Erythroblast (primary cell): ENCODE measurements around the gene MOB3A.

Source experiments
- DNase-seq, 2 experiments: peaks; one replicate each; lab custom pipeline; 2025; lab: John Stamatoyannopoulos, UW
- GATA1 ChIP-seq: IDR thresholded peaks from 2 replicates; pipeline ENCODE4 v1.6.1; 2011; ENCODE audit warnings: low read depth, mild to moderate bottlenecking, control low read depth, low read length, moderate library complexity
- POLR2A ChIP-seq: IDR thresholded peaks from 2 replicates; pipeline ENCODE4 v1.6.1; 2011; ENCODE audit warnings: mild to moderate bottlenecking, low read length

Gene MOB3A

DNA sequence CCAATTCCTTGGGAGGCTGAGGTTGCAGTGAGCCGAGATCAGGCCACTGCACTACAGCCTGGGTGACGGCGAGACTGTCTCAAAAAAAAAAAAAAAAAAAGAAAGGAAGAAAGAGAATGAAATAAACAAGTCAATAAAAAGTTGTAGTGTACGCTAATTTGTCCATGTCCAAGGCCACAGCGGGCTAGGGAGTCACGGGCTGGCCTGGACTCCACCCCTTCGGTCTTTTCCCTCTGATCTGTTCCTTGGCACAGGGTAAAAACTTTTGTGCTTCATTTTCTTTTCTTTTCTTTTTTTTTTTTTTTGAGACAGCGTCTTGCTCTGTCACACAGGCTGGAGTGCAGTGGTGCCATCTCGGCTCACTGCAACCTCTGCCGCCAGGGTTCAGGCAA is 25.7 kb downstream of the MOB3A start:
- TF ChIP-seq POLR2A (no peak), GATA1 (no peak)
- DNase-seq = no peak

DNA sequence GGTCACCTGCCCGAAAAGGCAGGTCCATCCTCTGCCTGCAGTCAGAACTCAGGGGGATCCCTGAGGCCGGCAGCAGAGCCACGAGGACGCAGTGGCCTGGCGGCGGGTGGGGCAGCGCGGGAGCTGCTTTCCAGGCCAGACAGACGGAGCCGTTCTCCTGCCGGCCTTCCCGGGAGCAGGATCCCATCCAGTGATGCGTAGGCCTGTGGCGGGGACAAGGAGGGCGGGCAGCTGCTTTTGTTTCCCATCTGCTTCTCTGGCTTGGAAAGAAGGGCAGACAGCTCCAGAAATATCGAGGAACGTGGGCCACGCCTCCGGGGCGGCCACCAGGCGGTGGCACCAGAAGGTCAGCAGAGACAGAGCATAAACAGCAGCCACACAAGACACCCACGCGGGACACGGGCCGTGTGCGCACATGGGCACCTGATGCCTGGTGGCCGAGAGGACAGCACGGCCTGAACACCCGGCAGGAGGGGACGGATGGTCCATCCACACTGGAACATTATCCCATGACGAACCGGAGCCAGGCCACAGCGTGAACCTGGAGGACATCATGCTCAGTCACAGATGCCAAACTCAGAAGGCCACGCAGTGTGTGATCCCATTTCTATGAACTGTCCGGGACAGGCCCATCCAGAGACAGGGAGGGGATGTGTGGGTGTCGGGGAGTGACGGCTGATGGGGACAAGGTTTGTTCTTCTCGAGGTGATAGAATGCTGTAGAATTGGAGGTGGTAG is 31.2 kb downstream of the MOB3A start:
- no peak for DNase-seq
- TF ChIP-seq POLR2A = no peak
- TF ChIP-seq GATA1 = no peak

DNA sequence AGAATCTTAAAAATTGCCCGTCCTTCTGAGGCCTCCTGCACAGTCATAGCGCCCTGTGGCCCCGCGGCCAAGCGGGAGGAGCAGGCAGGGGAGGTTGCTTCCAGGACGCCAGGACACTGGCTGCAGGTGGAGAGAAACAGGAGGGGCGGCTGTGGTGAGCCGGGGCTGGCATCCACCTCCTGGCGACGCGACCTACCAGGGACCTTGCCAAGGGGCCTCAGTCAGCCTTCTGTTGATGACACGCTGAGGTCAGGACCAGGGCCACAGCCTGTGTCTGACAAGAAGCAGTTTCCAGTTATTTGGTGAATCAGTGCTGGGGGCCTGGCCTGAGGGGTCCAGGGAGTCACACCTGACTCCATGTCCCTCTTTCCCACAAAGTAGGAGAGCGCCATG is 31.7 kb downstream of the MOB3A start:
- no peak for DNase-seq
- TF ChIP-seq GATA1 (no peak), POLR2A (no peak)

DNA sequence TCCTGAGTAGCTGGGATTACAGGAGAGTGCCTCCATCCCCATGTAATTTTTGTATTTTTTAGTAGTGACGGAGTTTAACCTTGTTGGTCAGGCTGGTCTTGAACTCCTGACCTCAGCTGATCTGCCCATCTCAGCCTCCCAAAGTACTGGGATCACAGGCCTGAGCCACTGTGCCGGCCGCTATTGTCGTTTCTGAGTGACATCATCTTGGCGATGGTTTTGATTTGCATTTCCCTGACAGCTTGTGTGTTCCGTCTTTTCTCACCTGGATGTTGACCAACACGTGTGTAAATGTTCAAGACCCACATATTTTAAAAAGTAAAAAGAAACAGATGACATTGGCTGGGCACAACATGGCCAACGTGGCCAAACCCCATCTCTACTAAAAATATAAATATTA is 32.3 kb downstream of the MOB3A start:
- DNase-seq = no peak
- TF ChIP-seq POLR2A = no peak
- TF ChIP-seq GATA1 = no peak

DNA sequence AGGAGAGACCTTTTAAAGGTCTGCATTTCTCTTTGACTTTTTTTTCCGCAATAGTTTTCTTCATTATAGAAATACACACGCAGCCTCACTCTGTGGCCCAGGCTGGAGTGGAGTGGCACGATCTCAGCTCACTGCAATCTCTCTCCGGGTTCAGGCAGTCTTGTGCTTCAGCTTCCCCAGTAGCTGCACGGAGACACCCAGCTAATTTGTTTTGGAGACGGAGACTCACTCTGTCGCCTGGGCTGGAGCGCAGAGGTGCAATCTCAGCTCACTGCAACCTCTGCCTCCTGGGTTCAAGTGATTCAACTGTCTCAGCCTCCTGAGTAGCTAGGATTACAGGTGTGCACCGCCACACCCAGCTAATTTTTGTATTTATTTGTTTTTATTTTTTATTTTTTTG is 33.4 kb downstream of the MOB3A start:
- no peak for DNase-seq
- no peak for TF ChIP-seq POLR2A
- no peak for TF ChIP-seq GATA1

DNA sequence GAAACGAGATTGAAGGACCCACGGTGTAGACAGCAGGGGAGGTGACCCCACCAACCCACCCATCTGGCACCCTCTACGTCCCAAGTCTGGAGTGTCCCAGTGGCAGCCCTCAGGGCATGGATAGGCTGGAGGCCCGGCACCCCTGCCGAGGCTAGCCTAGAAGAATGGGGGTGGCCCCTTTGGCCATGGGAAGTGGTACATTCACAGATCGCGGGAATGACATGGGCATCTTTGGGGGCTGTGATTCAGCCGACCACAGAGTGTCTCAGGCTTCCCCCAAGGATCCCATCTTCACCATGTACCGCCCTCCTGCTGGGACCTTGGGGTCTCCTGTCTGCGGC is 33.8 kb downstream of the MOB3A start:
- DNase-seq = no peak
- TF ChIP-seq GATA1 = no peak
- TF ChIP-seq POLR2A = no peak

DNA sequence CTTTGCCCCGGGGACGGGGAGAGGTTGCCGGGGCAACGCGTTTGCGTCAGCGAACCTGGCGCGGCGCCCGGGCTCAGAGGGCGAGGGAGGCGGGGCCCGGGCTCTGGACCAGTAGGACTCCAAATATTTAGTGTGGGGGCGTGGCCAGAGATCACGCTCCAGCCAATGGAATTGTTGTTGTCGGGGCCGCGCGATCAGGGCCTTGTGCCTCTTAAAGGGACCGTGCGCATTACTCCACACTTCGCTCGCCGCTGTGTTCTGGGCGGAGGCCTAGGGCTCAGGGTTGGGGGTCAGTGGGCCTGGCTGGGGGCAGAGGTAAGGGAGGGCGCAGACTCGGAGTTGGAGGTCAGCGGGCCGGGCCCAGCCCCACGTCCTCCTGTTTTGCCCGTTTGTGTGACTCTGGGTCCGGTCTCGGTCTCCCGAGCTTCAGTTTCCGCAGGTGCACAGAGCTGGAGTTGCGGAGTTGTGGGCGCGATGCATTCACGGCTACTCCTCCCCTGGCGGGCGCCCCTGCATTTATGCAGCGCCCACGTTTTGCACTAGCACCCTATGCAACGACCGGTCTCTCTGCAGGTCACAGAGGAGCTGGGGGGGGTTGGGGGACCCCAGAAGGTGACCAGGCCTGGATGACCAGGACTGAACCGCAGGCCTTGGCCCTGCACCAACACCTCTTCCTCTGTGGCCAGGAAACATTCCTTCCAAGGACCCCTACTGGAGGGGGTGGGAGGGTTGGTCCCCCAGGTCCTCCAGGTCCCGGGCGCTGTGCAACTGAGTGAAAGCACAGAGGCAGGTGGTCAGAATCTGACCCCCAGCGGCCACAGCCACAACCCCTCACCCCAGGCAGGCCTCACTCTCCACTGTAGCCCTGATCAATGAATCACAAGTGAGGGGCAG is 34.4 kb downstream of the MOB3A start:
- peak; percentile 99 to 100 for DNase-seq
- peak; percentile 71 for TF ChIP-seq POLR2A
- no peak for TF ChIP-seq GATA1

DNA sequence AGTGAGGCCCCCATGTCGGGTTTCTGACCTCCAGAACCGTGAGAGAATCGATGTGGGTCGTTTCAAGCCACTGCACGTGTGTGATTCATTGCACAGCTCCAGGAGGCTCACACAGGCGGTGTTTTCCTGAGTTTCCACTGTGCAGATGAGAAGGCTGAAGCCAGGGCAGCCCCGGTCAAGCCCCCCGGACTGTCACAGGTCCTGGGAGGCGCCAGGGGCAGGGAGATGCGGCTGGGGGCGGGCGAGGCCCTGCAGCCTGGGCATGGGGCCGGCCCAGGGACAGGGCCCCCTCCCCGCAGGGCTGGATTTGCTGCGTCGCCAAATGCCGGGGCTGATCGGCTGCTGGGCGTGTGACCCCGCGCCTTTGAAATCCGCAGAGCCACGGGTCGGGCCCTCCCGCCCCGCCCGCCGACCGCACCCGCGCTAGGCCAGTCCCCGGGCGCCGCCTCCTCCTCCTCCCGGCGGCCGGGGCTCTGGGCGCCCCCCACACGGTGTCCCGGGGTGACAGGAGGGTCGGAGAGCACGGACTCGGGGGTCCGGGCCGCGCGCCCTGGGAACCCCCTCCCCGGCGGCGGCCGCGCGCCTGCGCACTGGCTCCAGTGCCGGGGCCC is 35.1 kb downstream of the MOB3A start:
- peak; percentile 93 to 96 for DNase-seq

DNA sequence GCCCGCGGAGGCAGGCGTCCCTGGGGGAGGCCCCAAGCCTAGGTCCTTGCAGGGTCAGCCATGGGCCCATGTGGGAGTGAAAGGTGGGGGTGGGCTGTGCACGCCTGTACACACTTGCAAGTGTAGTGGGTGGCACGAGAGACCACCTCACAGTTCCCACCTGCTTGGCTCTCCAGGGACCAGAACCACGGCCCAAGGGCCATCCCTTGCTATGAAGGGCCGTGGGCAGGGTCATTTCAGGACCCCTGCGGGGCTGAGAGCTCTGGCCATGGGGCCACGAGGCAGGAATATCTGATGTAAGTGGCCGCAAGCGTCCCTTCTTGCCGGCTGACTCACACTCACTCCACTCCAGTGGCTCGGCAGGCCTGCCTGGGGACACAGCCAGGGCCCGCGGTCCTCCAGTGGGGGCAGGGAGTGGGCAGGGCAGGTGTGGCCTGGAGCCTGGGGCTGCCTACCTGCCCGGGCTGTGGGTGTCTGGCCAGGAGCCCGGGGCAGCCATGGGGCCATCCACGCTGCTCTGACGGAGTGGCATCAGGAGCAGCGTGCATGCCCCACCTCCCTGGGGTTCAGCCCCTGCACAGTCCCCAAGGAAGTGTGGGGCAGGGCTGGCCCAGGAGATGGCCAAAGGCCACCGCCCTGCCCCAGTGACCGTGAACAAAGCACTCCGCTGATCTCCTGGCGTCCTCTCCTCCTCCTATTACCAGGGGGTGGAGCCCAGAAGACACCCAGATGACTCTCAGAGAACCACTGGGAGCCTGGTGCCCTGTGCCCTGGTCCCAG is 36.5 kb downstream of the MOB3A start:
- peak; percentile 77 to 89 for DNase-seq
- TF ChIP-seq POLR2A (peak; percentile 39), GATA1 (no peak)

More for the DNA sequence above, 35.1 kb downstream of the MOB3A start:
- no peak for TF ChIP-seq POLR2A

DNA sequence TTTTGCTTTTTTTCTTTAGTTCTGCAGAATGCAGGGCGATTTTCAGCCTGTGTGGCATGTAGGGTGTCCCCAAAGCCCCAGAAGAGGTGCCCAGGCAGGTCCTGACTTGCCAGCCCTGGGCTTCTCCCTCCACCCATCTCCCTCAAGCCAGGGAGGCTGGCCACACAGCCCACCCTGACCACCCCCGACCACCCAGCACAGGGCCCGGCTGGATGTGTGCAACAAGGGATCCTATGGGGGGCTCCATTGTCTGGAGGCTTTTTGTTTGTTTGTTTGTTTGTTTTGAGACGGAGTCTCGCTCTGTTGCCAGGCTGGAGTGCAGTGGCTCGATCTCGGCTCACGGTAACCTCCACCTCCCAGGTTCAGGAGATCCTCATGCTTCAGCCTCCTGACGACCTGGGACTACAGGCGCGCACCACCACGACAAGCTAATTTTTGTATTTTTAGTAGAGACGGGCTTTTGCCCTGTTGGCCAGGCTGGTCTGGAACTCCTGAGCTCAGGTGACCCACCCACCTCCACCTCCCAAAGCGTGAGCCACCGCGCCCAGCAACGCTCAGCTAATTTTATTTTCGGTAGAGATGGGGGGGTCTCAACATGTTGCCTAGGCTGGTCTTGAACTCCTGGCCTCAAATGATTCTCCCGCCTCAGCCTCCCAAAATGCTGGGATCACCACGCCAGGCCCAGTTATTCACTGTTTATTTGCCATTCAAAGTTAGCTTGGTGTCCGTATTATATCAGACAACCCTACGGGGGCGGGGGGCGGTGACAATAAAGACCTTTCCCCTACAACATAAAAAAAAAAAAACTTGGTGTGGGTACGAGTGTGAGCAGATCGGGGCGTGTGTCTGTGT is 37.3 kb downstream of the MOB3A start:
- no peak for DNase-seq
- TF ChIP-seq POLR2A (no peak), GATA1 (no peak)

DNA sequence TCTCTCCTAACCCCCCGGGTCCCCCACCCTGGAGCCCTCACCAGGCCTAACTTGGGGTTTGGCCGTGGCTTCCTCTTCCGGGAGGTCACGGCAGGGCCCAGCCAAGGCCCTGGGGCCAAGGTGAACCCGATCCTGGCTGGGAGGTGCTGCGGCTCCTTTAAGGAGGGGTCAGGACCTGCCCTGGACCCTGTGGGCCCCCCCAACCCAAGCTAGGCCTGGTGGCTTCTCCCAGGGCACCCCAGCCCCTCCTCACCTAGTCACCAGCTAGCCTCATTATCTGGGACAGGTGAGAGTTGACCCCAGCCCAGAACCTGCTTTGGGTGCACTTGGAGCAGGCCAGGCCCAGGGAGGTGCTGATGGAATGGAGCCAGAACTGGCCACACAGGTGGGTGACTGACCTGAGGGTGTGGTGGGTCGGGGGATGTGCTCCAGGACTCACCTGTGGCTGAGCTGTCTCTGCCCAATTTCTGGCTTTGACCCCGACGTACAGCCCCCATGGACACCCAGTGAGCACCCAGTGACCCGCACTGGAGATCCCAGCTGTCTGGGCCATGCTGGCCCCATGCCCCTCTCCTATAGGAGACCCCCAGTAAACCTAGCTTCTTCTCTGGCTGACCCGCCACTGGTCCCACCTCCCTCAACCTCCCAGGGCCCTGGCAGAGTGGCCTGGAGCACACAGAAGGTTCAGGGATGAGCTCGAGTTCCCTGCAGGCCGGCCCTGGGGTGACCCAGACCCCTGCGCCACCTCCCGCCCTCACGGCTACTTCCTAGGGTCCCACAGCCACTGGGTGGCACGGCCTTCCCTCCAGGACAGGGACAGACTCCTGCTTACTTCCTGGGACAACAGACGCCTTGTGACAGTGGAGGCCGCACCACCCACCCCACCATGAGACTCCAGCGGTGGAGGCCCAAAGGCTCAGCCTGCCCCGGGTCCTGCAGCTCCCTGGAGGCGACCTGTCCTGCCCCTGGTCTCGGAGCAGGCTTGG is 38.3 kb downstream of the MOB3A start:
- no peak for DNase-seq
- TF ChIP-seq GATA1 = no peak
- TF ChIP-seq POLR2A = no peak

DNA sequence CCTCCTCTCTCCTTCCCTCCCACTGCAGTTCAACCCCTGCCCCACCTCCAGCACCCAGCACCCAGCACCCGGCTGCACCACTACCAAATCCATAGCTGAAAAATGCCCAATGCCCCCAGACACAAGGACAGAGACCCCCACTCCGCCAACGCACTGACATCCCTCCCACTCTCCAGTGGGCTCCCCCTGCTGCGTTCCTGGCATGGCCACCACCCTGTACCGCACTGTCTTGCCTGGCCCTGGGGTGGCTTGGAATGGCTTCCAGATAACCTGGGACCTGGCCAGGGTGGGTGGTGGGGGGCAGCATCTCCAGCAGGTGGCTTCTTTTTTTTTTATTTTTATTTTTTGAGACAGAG is 39.3 kb downstream of the MOB3A start:
- no peak for TF ChIP-seq GATA1
- no peak for TF ChIP-seq POLR2A
- DNase-seq = no peak
